Ovary (tissue), 9 donors: ENCODE measurements around the gene KCNG2. TPM values are rescaled to one million over a fixed set of nuclear protein-coding genes. Genes with fewer than 3 reads are reported as not detected.

Experiments
- DNase-seq, 5 donors: peaks; one replicate each; pipeline ENCODE4 v3.0.0-alpha.2; 2019 to 2020
- H3K27ac ChIP-seq, 2 donors: fragments of 200-600 bp; one replicate each; pipeline versions ENCODE4 v1.5.1 to v1.8.0; 2019 to 2022
- H3K27me3 ChIP-seq: fragments of 200-600 bp; one replicate; pipeline ENCODE4 v1.8.0; 2022
- H3K36me3 ChIP-seq: fragments of 200-600 bp; sonication (generic); one replicate; pipeline ENCODE4 v1.5.1; 2019
- H3K4me1 ChIP-seq: one replicate; pipeline ENCODE4 v1.8.1; 2013; ENCODE audit warnings: mild to moderate bottlenecking, moderate library complexity; ENCODE audit not compliant: insufficient read depth
- H3K4me3 ChIP-seq: fragments of 200-600 bp; sonication (generic); one replicate; pipeline ENCODE4 v1.5.1; 2017
- H3K9me3 ChIP-seq, 2 donors: fragments of 200-600 bp in 1 of 2; sonication (generic) in 1 of 2; one replicate each; pipeline versions ENCODE4 v1.5.1 to v1.8.1; 2013 to 2019; ENCODE audit warnings: mild to moderate bottlenecking in 1 of 2, moderate library complexity in 1 of 2
- CTCF ChIP-seq, 3 donors: fragments of 450-650 bp in 2 of 3; fragments of 200-600 bp in 1 of 3; IDR thresholded peaks; one replicate each; pipeline versions ENCODE4 v1.5.1 to v1.8.0; 2016 to 2022; ENCODE audit warnings: antibody characterized with exemption in 3 of 3, mild to moderate bottlenecking in 1 of 3
- EP300 ChIP-seq: sonication (generic); formaldehyde crosslinking; IDR thresholded peaks from one replicate; pipeline ENCODE4 v1.6.1; 2017; ENCODE audit warnings: antibody characterized with exemption
- POLR2A ChIP-seq: fragments of 450-650 bp; IDR thresholded peaks from one replicate; pipeline ENCODE4 v1.6.1; 2017; ENCODE audit warnings: antibody characterized with exemption, mild to moderate bottlenecking, moderate library complexity
- WGBS, 3 donors: extraction: QIAGEN DNeasy Blood & Tissue Kit in 1 of 3; methylation state at CpG; one replicate each; pipeline versions ENCODE4 v1.1.5 to v1.1.7; 2013 to 2017; 5-methylcytosine and 5-hydroxymethylcytosine counted together
- intact Hi-C, 4 donors: fragments of 100-400 bp; cut with DNase I; formaldehyde crosslinking; loops; one replicate each; pipeline versions ENCODE4 v1.11.0 to v1.15.1; 2022 to 2023
- polyA plus RNA-seq, 2 donors: library from polyadenylated mRNA; stranded (reverse); fragments of 200-250 nt in 1 of 2; fragments of 350-450 nt in 1 of 2; fragmentation: Illumina TruSeq in 1 of 2; extraction: RNeasy Lipid Tissue Mini Kit (QIAGEN cat#74804) in 1 of 2; gene quantifications; one replicate each; pipeline ENCODE4 v1.2.3, GENCODE V29; 2013 to 2014
- total RNA-seq, 7 donors: library from RNA; depleted of rRNA in 2 of 7; stranded (reverse); fragments of >200 nt in 2 of 7; fragmentation: NEBNext Ultra II Directional in 3 of 7; extraction: Animal tissue kit (Norgen Biotek cat#: 25700) in 3 of 7; gene quantifications; one replicate each; pipeline versions ENCODE4 v1.1.0 to v1.2.4, GENCODE V29; 2016 to 2023
- donor health status: DM: no; HTN: no; CAD: no; lungs with moderate emphysema.
- donor health status: DM: no; HTN: no; CAD: no.
- donor health status: Bipolar disorder and iron deficiency.
- donor health status: DM: yes; HTN: yes; CAD: no.
- donor health status: DM: no; HTN: no; CAD: no.
- donor health status: DM: yes; HTN: yes; CAD: no.

The KCNG2 gene
- total and polyA plus RNA-seq, 9 donors: 0.10 to 0.80 (median 0.21) TPM; not detected in 3

GRCh38 chr18:79760881-79761280 lies 36.9 kb upstream of the KCNG2 start:
- intact Hi-C loops: no loop called here
- Histone ChIP-seq H3K27me3 (no peaks in the 10 kb centered on the region), H3K36me3 (no peaks in the 10 kb centered on the region), H3K27ac (no peak overlapping the region), H3K9me3 (no peaks in the 10 kb centered on the region), H3K4me1 (no peaks in the 10 kb centered on the region), H3K4me3 (no peak overlapping the region)
- no peak for TF ChIP-seq EP300
- TF ChIP-seq CTCF (IDR thresholded peaks at IDR 0.05): no peak
- no peak for TF ChIP-seq POLR2A
- 74 to 82% (median 78%) methylated on average over 1 of the region's 1 CpG for WGBS, 3 donors
- DNase-seq: no peak

GRCh38 chr18:79763407-79763806 lies 34.3 kb upstream of the KCNG2 start:
- Histone ChIP-seq H3K27me3 (no peaks in the 10 kb centered on the region), H3K9me3 (peaks cover 0 to 7% of the 10 kb centered on the region in 2 donors), H3K27ac (no peak overlapping the region), H3K4me1 (no peaks in the 10 kb centered on the region), H3K4me3 (no peak overlapping the region), H3K36me3 (no peaks in the 10 kb centered on the region)
- no peak for DNase-seq
- TF ChIP-seq CTCF (IDR thresholded peaks at IDR 0.05) (no peak), POLR2A (no peak), EP300 (no peak)
- intact Hi-C loops: no loop called here

- Histone ChIP-seq H3K36me3 (no peaks in the 10 kb centered on the region), H3K4me1 (no peaks in the 10 kb centered on the region), H3K27ac (no peak overlapping the region), H3K27me3 (no peaks in the 10 kb centered on the region), H3K4me3 (no peak overlapping the region), H3K9me3 (peaks cover 0 to 7% of the 10 kb centered on the region in 2 donors)
- no peak for DNase-seq
- WGBS, 3 donors: 73 to 83% (median 75%) methylated on average over 3 to 6 of the region's 6 CpGs
- intact Hi-C loops: no loop called here
- TF ChIP-seq POLR2A (no peak), CTCF (IDR thresholded peaks at IDR 0.05) (no peak), EP300 (no peak)
These were observed 33.6 kb upstream of the KCNG2 start for GRCh38 chr18:79764131-79764530.

- Histone ChIP-seq H3K27ac (no peak overlapping the region), H3K27me3 (no peaks in the 10 kb centered on the region), H3K4me1 (no peaks in the 10 kb centered on the region), H3K9me3 (peaks cover 0 to 7% of the 10 kb centered on the region in 2 donors), H3K36me3 (no peaks in the 10 kb centered on the region), H3K4me3 (no peak overlapping the region)
- WGBS, 3 donors: 42 to 63% (median 43%) methylated on average over 13 to 14 of the region's 14 CpGs
- intact Hi-C loops: no loop called here
- TF ChIP-seq POLR2A (no peak), EP300 (no peak), CTCF (IDR thresholded peaks at IDR 0.05) (no peak)
- DNase-seq: no peak
These were observed 32.1 kb upstream of the KCNG2 start for GRCh38 chr18:79765491-79766245.
